Measurements from ENCODE around the gene LOXL1.

LOXL1 gene

GRCh38 chr15:73926219-73927002 lies at the start of gene LOXL1:
LOXL1 (plus strand) TSS chr15:73926462; CDS start chr15:73926784, 322 bp downstream.
- Histone ChIP-seq H3K9me3 (no peaks in the 10 kb centered on the region), H3K36me3 (no peaks in the 10 kb centered on the region), H3K4me1 (peaks cover 81% of the 10 kb centered on the region), H3K27ac (peak within 1 kb of the TSS; percentile 49; the same call in 1 of the 2 replicates), H3K4me2 (peak within 1 kb of the TSS; percentile 92), H3K9ac (peak within 1 kb of the TSS; percentile 59), H3K27me3 (peaks cover 48% of the 10 kb centered on the region), H3K4me3 (peak within 1 kb of the TSS; percentile 70), H4K20me1 (peaks cover 19% of the 10 kb centered on the region; the same call in 1 of the 2 replicates)
- TF ChIP-seq Cebpa-rat (IDR thresholded peaks at IDR 0.05) = no peak

DNA sequence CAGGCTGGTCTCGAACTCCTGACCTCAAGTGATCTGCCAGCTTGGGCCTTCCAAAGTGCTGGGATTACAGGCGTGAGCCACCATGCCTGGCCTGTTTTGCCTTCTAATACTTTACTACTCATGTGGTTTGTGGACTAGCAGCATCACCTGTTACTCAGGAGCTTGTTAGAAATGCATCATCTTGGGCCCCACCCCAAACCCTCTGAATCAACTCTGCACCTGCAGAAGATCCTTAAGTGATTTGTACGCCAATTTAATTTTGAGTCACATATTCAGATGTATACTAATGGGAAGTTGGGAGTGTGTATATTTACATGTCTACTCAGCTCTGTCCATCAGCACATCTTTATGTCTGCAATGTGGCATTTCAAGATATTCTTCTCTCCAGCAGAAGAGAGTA lies 46.8 kb upstream of the LOXL1 start:
- no peaks in the 10 kb centered on the region for H3K4me1 ChIP-seq
- no peak overlapping the region for H3K4me2 ChIP-seq
- H3K27ac ChIP-seq = no peak overlapping the region
- H4K20me1 ChIP-seq = no peaks in the 10 kb centered on the region
- H3K9ac ChIP-seq = no peak overlapping the region
- no peak overlapping the region for H3K4me3 ChIP-seq
- no peaks in the 10 kb centered on the region for H3K36me3 ChIP-seq
- H3K27me3 ChIP-seq = no peaks in the 10 kb centered on the region
- no peak for TF ChIP-seq Cebpa-rat (IDR thresholded peaks at IDR 0.05)
- no peaks in the 10 kb centered on the region for H3K9me3 ChIP-seq

DNA sequence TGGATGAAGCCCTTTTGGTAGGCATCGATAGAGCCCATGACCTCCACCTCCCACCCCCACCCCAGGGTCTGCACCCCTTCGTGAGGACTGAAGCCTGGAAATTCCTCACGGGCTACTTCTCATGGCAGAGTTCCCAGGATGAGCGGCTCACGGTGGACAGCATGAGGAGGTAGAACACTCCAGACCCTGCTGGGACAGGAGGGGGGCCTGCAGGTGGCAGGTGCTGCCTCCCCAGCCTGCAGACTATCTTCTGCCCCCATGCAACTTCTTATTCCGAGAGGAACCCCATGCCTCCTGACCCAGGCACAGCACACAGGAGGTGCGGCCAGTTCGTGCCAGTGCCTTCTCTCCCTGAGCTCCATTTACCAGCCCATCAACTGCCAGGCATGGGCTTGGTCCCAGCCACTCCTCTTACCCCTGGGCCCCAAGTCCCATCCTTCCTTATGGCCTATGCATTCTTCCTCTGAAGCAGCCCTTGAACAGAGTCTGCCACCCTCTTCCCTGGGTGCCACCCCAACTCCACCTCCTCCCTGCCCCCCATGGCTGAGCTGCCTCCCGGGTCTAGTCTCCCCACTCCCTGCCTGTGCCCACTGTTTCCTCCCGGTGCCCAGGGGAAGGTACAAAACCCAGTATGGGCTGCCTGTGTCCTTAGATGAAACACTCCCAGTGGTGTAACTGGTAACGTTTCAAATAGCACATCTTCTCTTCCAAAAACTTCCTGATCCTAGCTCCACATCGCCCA lies 44.5 kb upstream of the LOXL1 start:
- Histone ChIP-seq H3K27ac (no peak overlapping the region), H3K4me2 (no peak overlapping the region), H4K20me1 (no peaks in the 10 kb centered on the region), H3K27me3 (no peaks in the 10 kb centered on the region), H3K4me1 (no peaks in the 10 kb centered on the region), H3K36me3 (no peaks in the 10 kb centered on the region), H3K9me3 (no peaks in the 10 kb centered on the region), H3K4me3 (no peak overlapping the region), H3K9ac (no peak overlapping the region)
- TF ChIP-seq Cebpa-rat (IDR thresholded peaks at IDR 0.05) = no peak

GRCh38 chr15:73882761-73883419 lies 43.4 kb upstream of the LOXL1 start:
- no peaks in the 10 kb centered on the region for H3K4me1 ChIP-seq
- no peak overlapping the region for H3K9ac ChIP-seq
- no peak overlapping the region for H3K4me3 ChIP-seq
- no peak overlapping the region for H3K27ac ChIP-seq
- H4K20me1 ChIP-seq = no peaks in the 10 kb centered on the region
- H3K36me3 ChIP-seq = no peaks in the 10 kb centered on the region
- H3K4me2 ChIP-seq = no peak overlapping the region
- H3K27me3 ChIP-seq = no peaks in the 10 kb centered on the region
- TF ChIP-seq Cebpa-rat (IDR thresholded peaks at IDR 0.05) = no peak
- H3K9me3 ChIP-seq = no peaks in the 10 kb centered on the region

GRCh38 chr15:73884159-73884558 lies 42.1 kb upstream of the LOXL1 start:
- Histone ChIP-seq H3K36me3 (no peaks in the 10 kb centered on the region), H3K4me1 (no peaks in the 10 kb centered on the region), H4K20me1 (no peaks in the 10 kb centered on the region), H3K27me3 (no peaks in the 10 kb centered on the region), H3K9me3 (no peaks in the 10 kb centered on the region), H3K4me3 (no peak overlapping the region), H3K4me2 (no peak overlapping the region), H3K27ac (no peak overlapping the region), H3K9ac (no peak overlapping the region)
- TF ChIP-seq Cebpa-rat (IDR thresholded peaks at IDR 0.05) = no peak

- H4K20me1 ChIP-seq = no peaks in the 10 kb centered on the region
- no peak overlapping the region for H3K4me3 ChIP-seq
These were observed 40.1 kb upstream of the LOXL1 start for GRCh38 chr15:73885954-73886700.

GRCh38 chr15:73886717-73887345 lies 39.4 kb upstream of the LOXL1 start:
- TF ChIP-seq Cebpa-rat (IDR thresholded peaks at IDR 0.05) = no peak

More at GRCh38 chr15:73885954-73886700, 40.1 kb upstream of the LOXL1 start:
- TF ChIP-seq Cebpa-rat (IDR thresholded peaks at IDR 0.05) = no peak
- Histone ChIP-seq H3K4me1 (no peaks in the 10 kb centered on the region), H3K27ac (no peak overlapping the region), H3K4me2 (no peak overlapping the region), H3K27me3 (no peaks in the 10 kb centered on the region), H3K9ac (no peak overlapping the region), H3K36me3 (no peaks in the 10 kb centered on the region), H3K9me3 (no peaks in the 10 kb centered on the region)

DNA sequence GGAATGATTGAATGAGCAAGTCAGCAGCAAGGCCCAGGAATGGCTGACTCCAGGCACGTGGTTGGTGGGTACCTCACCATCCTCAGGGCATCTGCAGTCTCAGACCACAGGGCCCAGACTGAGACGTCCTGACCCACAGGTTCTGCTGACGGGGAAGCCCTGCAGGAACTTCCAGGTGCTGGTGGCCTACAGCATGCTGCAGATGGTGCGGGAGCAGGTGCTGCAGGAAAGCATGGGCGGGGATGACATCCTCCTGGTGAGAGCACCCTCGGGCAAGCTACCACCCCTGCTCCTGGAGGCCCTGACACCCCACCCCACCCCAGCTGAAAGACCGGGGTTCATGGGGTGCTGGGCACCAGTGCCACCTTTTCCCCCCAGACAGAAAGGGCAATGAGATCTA lies 38.8 kb upstream of the LOXL1 start:
- H3K9ac ChIP-seq = no peak overlapping the region
- H3K9me3 ChIP-seq = peaks cover 13% of the 10 kb centered on the region
- no peak for TF ChIP-seq Cebpa-rat (IDR thresholded peaks at IDR 0.05)
- no peaks in the 10 kb centered on the region for H4K20me1 ChIP-seq
- H3K27me3 ChIP-seq = no peaks in the 10 kb centered on the region
- H3K4me3 ChIP-seq = no peak overlapping the region
- H3K27ac ChIP-seq = no peak overlapping the region
- no peak overlapping the region for H3K4me2 ChIP-seq
- no peaks in the 10 kb centered on the region for H3K36me3 ChIP-seq
- no peaks in the 10 kb centered on the region for H3K4me1 ChIP-seq

More at GRCh38 chr15:73886717-73887345, 39.4 kb upstream of the LOXL1 start:
- no peaks in the 10 kb centered on the region for H3K4me1 ChIP-seq
- H3K36me3 ChIP-seq = no peaks in the 10 kb centered on the region
- H3K4me2 ChIP-seq = no peak overlapping the region
- H3K4me3 ChIP-seq = no peak overlapping the region
- H3K27me3 ChIP-seq = no peaks in the 10 kb centered on the region
- H4K20me1 ChIP-seq = no peaks in the 10 kb centered on the region
- peaks cover 6% of the 10 kb centered on the region for H3K9me3 ChIP-seq
- no peak overlapping the region for H3K27ac ChIP-seq
- H3K9ac ChIP-seq = no peak overlapping the region
